Measurements from ENCODE around the gene OCIAD2. TPM values are rescaled to one million over a fixed set of nuclear protein-coding genes. Genes with fewer than 3 reads are reported as not detected.

Gene OCIAD2
- total RNA-seq, 4 donors from 2014 or later = 1.3 to 7.7 (median 2.4) TPM

DNA sequence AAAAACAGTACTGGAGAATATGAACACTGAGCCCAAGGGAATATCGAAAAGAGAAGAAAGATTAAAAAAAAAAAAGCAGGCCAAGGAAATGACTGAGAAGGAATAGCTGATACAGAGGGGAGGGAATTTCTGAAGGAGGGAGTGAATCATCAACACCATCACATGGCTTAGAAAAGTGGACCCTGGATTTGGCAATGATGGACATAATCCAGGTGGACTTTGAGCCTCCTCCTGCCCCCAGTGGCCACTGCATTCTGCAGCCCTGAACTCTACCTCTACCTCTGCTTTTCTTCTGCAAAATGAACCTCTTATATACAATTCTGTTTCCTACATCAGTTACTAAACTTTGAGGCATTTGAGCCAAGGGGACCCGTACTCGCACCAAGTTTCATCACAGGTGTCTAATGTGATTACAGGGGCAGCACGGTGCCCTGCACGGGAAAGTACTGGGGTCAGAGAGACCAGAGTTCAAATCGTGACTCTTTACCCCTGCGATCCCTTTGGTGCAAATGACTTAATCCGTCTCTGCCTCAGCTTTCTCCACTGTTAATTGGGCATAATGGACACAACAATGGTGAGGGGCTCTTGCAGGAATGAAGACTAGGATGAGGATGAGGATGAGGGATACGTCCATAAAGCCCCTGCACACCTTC is 1.1 kb downstream of the OCIAD2 start:
- ATAC-seq (no peak), DNase-seq (no peak)
- no peaks in the 10 kb centered on the region for H3K9me3 ChIP-seq
- H3K4me3 ChIP-seq = peak overlapping the region in 2 of 4 donors; percentile 56 to 59
- H3K4me1 ChIP-seq = peaks cover 0 to 6% of the 10 kb centered on the region in 2 donors
- TF ChIP-seq CTCF (IDR thresholded peaks at IDR 0.05 in 4 of 5, conservative IDR thresholded peaks at IDR 0.05 in 1 of 5) (no peak), POLR2A (IDR thresholded peaks at IDR 0.05) (no peak)
- intact Hi-C loops (cut with DNase I; ENCODE audit: low total_unique reads) (no loop called here), in situ Hi-C loops (cut with MboI; ENCODE audit: low sequenced_read_pairs in 4 of 4) (loop anchor here in 1 of 4 donors (10.0 kb wide), 1 partner anchor 61 kb away; no protein-coding TSS in a partner anchor)
- no peaks in the 10 kb centered on the region for H3K36me3 ChIP-seq
- peaks cover 0 to 18% (median 5%) of the 10 kb centered on the region in 3 donors for H3K27me3 ChIP-seq
- H3K27ac ChIP-seq = no peak overlapping the region

GRCh38 chr4:48904541-48905142 is 1.9 kb downstream of the OCIAD2 start:
- Histone ChIP-seq H3K4me1 (peaks cover 0 to 6% of the 10 kb centered on the region in 2 donors), H3K4me3 (no peak overlapping the region), H3K9me3 (no peaks in the 10 kb centered on the region), H3K27ac (no peak overlapping the region), H3K36me3 (no peaks in the 10 kb centered on the region), H3K27me3 (peaks cover 0 to 18% (median 5%) of the 10 kb centered on the region in 3 donors)
- TF ChIP-seq POLR2A (IDR thresholded peaks at IDR 0.05) (no peak), CTCF (IDR thresholded peaks at IDR 0.05 in 4 of 5, conservative IDR thresholded peaks at IDR 0.05 in 1 of 5) (no peak)
- DNase-seq (no peak), ATAC-seq (no peak)
- in situ Hi-C loops (cut with MboI; ENCODE audit: low sequenced_read_pairs in 4 of 4) = loop anchor here in 1 of 4 donors (10.0 kb wide), 1 partner anchor 60 kb away; no protein-coding TSS in a partner anchor
- intact Hi-C loops (cut with DNase I; ENCODE audit: low total_unique reads) = no loop called here

DNA sequence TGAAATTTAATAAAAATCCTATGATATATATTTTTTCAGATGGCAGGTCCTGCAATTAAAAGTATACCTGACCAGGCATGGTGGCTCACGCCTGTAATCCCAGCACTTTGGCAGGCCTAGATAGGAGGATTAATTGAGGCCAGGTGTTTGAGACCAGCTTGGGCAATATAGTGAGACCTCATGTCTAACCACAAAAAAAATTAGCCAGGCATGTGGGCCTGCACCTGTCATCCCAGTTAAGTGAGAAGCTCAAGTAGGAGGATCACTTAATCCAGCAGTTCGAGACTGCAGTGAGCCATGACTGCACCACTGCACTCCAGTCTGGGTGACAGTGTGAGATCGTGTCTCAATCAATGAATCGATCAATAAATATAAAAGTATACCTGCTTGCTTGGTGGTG is 2.5 kb downstream of the OCIAD2 start:
- no peaks in the 10 kb centered on the region for H3K36me3 ChIP-seq
- ATAC-seq (no peak), DNase-seq (no peak)
- intact Hi-C loops (cut with DNase I; ENCODE audit: low total_unique reads) (no loop called here), in situ Hi-C loops (cut with MboI; ENCODE audit: low sequenced_read_pairs in 4 of 4) (loop anchor here in 1 of 4 donors (10.0 kb wide), 1 partner anchor 59 kb away; no protein-coding TSS in a partner anchor)
- H3K4me3 ChIP-seq = no peak overlapping the region
- TF ChIP-seq CTCF (IDR thresholded peaks at IDR 0.05 in 4 of 5, conservative IDR thresholded peaks at IDR 0.05 in 1 of 5) = no peak
- no peak for TF ChIP-seq POLR2A (IDR thresholded peaks at IDR 0.05)
- no peaks in the 10 kb centered on the region for H3K9me3 ChIP-seq
- H3K4me1 ChIP-seq = peaks cover 0 to 6% of the 10 kb centered on the region in 2 donors
- H3K27me3 ChIP-seq = peaks cover 0 to 18% (median 5%) of the 10 kb centered on the region in 3 donors
- no peak overlapping the region for H3K27ac ChIP-seq

- TF ChIP-seq CTCF (IDR thresholded peaks at IDR 0.05 in 4 of 5, conservative IDR thresholded peaks at IDR 0.05 in 1 of 5) = no peak
- no peak for TF ChIP-seq POLR2A (IDR thresholded peaks at IDR 0.05)
- H3K36me3 ChIP-seq = no peaks in the 10 kb centered on the region
- peaks cover 0 to 18% (median 5%) of the 10 kb centered on the region in 3 donors for H3K27me3 ChIP-seq
- no peak overlapping the region for H3K4me3 ChIP-seq
- intact Hi-C loops (cut with DNase I; ENCODE audit: low total_unique reads) = no loop called here
- in situ Hi-C loops (cut with MboI; ENCODE audit: low sequenced_read_pairs in 4 of 4) = loop anchor here in 1 of 4 donors (10.0 kb wide), 1 partner anchor 57 kb away; no protein-coding TSS in a partner anchor
- H3K4me1 ChIP-seq = peaks cover 0 to 6% of the 10 kb centered on the region in 2 donors
- DNase-seq = no peak
- no peaks in the 10 kb centered on the region for H3K9me3 ChIP-seq
- no peak overlapping the region for H3K27ac ChIP-seq
- ATAC-seq = no peak
Measured at GRCh38 chr4:48902266-48902665, 4.3 kb downstream of the OCIAD2 start.

Data from gastrocnemius medialis (tissue), 4 donors.